HG03439 (cell line): ENCODE results near the gene MVK.
"Not testable (repeated sequence)": the region's sequence is repeated elsewhere in the genome, so short reads cannot be mapped to it uniquely, and the experiment has no call there.

Source experiments
- ATAC-seq: cut with Tn5 transposase; IDR thresholded peaks from one replicate; pipeline ENCODE4 v1.9.1; 2021; ENCODE audit warnings: mild to moderate bottlenecking, moderate library complexity; ENCODE audit not compliant: unreplicated experiment

Gene MVK

DNA sequence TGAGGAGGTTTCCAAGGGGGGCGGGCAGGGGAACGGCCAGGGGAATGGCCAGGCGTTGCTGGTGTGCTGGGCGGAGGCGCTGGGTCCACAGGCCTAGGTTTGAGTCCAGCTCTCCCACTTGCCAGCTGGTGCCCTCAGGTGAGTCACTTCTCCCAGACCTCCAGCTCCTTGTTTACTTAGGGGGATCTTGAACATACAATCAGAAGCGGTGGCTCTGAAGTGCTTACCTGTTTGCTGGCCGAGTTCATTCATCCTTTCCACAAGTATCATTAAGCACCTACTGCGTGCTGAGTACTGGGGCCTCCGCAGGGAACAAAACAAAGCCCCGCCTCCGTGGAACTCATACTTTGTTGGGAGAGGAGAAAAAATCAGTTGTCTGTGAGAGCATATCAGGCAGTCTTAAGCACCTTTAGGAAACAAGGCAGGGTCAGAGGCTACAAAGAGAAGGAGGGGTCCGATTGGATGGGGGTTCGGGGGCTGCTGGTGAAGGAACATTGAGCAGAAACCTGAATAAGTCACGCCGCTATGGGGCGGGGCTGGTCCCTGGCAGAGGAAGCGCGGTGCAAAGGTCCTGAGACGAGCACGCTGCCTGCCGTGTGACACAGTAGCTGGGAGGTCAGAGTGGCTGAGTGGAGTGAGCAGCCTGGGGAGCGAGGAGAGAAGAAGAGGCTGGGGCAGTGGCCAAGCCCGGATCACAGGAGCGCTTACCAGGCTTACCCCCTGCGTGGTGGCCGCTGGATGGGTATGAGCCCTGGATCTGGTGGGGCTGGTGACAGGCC lies 15.1 kb downstream of the MVK start:
- no peak for ATAC-seq

DNA sequence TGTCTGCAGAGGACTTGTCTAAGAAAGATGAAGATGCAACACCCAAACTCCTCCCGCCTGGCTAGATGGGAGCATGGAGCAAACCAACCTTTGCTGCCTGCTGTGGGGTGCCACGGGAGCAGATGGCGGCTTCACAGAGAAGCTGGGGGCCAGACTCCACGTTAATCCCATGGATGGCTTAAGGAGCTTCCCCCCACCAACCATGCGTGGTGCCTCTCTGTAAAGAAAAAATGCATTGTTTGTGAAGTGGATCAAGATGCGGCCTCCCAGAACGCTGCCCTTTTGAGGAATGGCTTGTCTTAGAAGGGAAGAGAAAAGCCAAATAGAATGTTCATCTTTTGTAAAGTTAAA lies 15.6 kb downstream of the MVK start:
- no peak for ATAC-seq

DNA sequence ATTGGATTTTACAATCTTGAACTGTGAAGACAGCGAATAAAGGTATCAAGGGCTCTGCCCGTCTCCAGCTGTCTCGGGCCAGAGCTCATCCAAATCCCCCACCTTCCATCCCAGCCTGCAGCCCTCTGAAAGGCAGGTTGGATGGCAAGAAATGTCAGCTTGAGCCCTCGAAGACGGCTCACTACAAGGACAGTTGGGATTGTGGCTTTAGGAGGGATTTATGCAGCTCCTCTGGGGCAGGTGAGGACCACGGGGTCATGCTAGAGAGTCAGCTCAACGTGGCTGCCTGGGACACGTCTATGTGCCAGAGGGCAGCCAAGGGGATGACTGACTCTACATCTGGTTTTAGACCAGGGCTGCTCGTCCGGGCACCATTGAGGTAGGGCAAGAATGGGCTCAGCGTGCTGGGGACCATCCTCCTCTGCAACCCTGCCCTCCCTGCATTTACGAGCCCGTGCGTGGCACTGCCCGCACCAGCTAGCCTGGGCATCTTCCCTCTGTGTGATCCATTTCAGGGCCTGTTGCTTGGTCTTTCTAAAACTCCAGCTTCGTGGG lies 16.2 kb downstream of the MVK start:
- ATAC-seq, result no peak

DNA sequence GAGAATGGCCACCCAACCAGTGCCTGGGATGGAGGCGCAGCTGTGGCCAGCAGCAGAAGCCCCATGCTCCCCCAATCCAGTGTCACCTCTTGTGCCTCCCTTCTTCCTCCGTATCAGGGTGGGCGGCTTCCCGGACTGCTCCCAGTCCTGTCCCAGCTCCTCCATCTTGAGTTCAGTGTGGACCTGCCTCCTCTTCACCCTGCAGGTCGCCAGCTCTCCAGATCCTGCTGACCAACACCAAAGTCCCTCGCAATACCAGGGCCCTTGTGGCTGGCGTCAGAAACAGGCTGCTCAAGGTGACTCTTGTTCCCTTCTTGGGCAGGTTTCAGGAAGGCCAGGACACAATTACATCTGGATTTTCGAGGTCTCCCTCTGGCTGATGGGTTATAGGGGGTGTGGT lies 17.0 kb downstream of the MVK start:
- no peak for ATAC-seq

DNA sequence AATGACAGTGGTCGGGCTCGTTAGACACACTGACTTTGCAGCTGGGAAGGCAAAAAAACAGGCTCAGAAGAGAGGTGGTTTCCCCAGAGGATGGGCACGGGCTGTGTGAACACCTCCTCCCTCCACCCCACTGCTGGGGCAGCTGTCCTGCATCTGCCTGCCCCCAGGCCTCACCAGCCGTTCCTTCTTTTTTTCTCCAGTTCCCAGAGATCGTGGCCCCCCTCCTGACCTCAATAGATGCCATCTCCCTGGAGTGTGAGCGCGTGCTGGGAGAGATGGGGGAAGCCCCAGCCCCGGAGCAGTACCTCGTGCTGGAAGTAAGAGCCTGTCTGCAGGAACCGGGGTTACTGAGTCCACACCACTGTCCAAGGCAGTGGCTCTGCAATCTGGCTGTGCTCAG lies 17.4 kb downstream of the MVK start:
- no peak for ATAC-seq

DNA sequence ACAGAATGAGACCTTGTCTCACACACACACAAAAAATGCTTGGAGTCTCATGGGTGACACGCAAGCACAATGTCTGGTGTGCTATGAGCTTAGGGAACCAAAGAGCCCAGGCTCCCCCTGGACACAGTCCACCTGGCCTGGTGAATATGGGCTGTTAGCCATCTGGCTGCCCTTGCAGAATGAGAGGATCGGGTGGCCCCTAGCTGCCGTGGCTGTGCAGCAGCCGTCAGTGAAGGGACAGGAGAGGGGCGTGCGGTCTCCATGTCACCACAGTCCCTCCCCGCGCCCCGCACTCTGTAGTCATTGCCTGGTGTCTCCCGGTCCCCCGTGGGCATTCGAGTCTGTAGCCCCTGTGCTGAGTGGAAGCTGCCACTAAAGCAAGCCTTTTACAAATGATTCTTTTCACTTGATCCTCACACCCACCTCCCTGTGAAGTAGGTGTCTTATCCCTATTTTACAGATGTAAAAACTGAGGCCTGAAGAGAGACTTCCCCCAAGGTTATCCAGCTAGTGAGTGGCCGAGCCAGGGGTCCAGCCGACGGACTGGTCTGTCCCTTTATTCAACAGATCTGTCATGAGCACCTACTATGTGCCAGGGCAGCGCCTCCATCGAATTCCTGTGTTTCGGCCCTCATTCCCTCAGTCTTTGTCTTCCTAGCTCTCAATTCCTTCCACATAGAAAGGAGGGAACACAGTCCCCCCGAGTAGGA lies 18.8 kb downstream of the MVK start:
- ATAC-seq, result no peak

DNA sequence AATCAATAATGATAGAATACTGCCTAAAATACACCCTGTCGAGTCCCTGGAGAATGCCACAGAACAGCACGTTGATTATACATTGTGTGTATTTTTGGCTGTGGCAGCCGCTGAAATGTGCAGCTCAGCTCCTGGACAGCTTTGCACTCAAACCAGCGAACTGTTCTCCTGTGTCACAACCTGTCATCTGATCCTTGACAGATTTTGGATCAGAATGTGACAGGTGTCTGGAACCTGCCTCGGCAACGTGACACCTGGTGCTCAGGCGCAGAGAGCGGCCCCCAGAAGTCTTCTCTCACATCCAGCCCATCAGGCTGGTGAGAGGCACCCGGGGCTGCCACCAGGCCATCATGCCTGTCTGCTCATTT lies 19.3 kb downstream of the MVK start:
- no peak for ATAC-seq

DNA sequence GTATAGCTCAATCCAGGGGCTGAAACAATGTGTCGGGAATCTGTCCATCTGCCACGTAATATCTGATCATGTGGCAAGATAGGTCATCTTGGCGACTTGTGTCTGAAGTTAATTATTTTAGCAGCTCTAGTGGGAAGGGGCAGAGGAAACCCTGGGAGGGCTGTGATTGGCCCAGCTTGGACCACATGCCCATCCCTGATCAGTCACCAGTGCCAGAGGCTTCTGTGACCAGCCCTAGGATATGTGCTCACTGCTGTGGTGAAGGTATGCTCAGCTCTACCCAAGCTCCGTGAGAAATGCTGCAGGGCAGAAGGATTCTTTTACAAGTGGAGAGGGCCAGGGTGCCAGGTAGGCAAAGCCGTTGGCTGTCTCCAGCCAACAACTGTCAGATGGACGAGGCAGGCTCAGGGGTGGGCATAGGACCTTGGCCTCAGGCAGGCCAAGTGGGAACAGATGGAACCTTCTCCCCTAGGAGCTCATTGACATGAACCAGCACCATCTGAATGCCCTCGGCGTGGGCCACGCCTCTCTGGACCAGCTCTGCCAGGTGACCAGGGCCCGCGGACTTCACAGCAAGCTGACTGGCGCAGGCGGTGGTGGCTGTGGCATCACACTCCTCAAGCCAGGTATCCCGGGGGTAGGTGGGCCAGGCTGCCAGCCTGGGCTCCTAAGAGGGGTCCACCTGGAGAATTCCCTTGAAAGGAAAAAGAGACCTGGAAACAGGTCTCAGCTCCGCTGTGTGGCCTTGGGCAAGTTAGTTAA lies 21.1 kb downstream of the MVK start:
- no peak for ATAC-seq

DNA sequence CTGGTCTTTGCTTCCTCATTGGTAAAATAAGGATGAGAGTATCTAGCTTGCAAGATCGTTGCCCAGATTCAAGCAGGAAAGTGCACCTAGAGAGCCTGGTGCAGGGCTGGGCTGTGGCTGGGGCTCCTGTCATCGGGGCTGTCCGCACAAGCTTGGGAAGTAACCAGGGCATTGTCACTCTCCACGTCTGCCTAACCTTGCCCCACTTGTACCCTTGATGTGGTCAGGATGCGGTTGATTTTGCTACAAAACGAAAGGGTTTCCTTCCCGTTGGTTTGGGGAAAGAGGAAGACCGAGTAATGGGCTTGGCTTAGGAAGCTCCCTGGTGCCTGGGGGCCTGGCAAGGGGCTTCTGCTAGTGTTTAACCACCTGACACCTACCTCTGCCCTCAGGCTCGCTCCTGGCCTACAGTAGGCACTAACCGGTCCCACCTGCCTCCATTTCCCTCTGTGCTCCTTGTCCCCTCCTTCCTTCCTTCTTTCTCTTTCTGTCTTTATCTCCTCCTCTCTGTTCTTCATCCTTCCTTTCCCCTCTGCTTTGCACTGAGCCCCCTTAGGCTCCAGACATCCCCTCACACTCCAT lies 21.8 kb downstream of the MVK start:
- no peak for ATAC-seq

DNA sequence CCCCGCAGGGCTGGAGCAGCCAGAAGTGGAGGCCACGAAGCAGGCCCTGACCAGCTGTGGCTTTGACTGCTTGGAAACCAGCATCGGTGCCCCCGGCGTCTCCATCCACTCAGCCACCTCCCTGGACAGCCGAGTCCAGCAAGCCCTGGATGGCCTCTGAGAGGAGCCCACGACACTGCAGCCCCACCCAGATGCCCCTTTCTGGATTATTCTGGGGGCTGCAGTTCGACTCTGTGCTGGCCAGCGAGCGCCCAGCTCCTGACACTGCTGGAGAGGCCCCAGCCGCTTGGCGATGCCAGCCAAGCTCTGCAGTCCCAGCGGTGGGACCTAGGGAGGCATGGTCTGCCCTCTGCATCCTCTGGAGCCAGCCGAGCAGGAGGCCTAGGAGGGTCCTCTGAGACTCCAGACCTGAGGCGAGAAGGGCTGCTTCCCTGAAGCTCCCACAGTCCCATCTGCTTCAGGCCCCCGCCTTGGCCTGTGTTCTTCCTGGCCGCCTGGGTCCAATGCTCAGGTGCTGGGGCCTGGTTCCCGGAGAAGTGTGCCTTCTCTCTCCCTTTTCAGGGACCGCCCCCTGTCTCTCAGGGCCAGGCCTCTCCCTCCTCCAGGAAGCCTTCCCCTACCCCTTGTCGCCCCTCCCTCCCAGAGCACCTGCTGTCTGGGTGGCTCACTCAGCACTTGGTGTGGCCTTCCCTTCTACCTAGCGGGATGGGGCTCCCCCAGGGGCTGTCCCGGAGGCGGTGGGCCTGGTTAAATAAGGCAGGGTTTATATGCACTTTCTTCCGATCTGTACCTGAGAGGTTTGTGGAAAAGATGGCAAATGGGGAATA lies 23.0 kb downstream of the MVK start:
- no peak for ATAC-seq

DNA sequence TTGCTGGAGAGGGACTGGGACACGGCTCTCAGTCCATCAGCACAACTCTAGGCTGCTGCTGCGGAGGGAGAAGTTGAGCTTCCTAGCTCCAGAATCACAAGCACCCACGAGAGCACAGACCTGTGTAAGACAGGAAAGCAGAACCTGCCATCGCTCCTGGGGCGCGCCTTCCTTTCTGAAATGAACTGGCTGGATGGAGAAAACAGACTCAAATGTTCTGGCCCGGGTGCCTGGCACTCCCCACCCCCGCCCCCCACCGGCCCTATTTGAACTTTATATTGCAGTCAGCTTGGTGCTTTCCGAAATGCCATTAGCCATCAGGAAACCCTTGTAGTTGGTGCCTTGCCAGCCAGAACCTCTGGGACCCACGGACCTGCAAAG lies 23.8 kb downstream of the MVK start:
- ATAC-seq, result no peak

DNA sequence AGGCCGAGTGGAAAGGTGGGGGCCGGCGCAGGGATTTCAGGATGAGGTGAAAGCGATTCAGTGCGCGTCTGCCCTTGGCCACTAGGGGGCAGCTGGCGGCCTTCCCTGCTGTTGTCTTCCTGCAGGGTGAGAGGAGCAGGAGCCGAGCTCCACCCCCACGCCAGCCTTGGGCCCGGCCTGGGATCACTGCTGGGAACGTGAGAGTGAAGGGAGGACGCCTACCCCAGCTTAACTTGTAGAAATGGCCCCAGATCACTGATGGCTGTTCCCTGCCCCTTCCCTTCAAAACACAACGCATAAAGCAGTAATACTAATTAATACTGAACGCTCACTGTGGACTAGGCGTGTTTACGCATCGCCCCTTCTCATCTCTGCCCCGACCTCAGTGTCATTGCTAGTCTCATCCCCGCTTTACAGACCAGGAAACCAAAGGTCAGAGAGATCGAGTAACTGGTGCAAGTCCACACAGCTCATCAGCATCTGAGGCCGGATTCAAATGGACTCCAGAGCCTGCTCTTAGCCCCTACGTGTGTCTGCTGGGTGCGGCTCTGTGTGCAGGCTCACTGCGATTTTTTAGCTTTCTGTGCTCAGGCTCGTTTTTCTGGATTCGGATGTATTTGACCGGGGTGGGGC lies 24.3 kb downstream of the MVK start:
- no peak for ATAC-seq

DNA sequence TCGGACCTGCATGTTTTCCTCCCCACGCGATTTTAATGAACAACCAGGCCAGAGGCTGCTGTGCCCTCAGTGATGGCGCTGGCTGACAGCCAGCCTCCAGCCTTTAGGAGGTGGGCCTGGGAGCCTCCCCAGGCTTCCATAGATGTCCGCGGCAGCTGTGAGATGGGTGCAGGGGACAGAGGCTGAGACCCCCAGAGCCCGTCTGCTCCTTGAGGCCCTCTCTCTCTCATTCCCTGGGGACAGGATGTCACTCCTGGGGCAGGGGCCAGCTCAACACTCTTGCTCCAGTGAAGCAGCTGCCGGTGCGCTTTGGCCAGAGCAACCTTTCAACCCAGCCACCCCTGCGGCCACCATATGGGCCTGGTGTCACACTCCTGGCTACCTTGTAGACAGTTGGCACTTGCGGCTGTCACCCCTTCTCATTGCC lies 24.8 kb downstream of the MVK start:
- no peak for ATAC-seq

DNA sequence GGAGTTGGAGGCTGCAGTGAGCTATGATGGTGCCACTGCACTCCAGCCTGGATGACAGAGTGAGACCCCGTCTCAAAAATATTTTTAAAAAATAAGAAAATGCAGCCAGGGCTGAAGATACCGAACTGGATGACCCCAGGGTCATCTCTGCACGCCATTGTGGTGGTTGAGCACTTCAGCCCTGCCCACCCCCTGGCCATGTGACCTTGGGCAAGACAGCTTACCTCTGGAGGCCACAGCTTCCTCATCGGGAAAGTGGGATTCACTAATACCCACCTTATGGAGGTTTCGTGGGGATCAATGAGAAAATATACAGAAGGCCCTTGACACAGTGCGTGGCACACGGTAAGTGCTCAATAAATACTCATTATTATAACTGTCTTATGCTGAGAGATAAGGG lies 25.5 kb downstream of the MVK start:
- ATAC-seq, result no peak

DNA sequence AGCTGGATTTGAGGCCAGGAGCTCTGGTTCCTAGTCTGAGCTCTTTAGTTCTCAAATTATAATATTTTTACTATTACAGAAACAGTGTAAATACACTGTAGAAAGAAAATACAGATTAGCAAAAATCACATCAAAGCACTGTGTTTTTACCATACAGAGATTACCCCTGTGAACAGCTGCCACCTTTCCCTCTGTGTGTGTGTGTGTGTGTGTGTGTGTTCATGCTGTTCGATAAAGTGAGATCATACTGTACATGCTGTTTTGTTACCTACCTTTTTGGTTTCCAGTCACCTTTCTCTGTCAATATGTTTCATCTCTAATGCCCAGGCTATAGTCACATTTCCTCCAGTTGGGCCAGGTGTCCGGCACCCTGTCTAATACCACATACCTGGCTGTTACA lies 26.9 kb downstream of the MVK start:
- no peak for ATAC-seq

DNA sequence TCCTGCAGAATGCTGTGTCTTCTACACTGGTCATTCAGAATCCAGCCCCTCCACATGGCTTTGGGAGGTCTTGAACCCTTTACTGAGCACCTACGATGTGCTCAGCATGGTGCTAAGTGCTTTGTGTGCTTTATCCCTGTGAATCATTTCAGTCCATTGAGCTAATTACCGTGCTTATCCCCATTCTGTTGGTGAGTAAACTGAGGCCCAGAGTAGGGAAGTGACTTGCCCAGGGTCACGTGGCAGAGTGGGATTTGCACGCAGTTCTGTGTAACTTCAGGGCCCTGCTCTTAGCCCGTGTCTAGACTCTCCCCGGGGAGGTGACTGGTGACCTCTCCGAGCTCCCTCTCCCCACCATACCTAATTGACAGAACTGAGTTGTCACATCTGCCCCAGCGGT lies 27.4 kb downstream of the MVK start:
- no peak for ATAC-seq

DNA sequence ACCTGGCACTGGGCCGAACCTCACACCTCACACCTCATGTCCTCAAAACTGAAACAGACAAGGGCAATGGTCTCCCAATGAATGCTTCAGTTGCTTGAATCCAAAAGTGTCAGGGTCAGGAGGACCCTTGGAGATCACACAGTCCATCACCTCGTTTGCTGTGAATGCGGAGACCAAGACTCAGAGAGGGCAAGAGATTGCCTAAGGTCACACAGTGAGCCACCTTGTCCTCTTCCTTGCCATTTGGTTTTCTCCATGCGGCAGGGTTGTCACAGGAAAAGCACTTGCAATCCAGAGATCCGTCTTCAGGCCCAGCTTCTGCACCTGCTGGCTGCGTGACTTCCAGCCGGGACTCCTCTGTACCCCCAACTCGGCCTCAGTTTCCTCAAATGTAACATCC lies 28.0 kb downstream of the MVK start:
- no peak for ATAC-seq

DNA sequence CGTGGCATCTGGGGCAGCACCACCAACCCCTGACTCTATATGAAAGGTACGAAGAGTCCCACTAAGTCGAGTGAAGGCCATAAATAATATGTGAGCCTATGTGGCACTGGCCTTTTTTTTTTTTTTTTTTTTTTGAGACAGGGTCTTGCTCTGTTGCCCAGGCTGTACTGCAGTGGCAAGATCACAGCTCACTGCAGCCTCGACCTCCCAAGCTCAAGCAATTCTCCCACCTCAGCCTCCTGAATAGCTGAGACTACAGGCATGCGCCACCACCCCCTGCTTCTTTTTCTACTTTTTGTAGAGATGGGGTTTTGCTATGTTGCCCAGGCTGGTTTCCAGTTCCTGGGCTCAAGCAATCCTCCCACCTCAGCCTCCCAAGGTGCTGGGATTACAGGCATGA lies 28.5 kb downstream of the MVK start:
- not testable (repeated sequence) for ATAC-seq

DNA sequence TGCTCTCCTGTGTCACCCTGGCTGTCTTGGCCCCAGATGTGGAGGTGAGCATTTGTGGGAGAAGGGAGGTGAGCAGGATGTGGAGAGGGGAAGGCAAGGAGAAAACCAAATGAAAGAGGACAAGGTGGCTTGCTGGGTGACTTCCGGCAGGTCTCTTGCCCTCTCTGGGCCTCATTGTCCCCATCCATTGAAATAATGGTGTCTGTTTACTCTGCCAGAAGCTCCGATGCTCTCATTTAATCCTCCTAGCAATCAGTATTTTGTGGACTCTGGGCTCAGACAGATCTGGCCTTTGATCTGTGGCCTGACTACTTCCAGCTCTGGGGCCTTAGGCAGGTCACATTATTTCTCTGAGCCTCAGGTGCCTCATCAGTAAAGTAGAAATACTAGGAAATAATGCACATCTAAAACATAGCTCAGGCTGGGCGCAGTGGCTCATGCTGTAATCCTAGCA lies 30.6 kb downstream of the MVK start:
- no peak for ATAC-seq

DNA sequence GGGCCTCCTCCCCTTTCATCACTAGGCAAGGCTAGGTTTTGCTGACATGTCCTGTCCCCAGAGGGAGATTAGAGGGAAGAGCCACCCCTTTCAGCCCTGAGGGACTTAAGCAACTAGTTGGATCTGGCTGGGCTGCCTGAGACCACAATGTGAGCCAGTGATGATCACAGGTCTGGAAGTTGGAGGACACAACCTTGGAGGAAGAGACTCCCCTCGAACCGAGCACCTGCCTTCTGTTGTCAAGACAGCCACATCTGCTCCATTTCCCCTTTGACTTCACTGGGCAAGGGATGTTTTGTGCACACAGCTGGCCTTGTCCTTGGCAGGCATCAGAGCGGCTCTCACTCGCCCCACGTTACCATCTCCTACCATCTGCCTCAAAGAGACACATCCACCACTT lies 31.4 kb downstream of the MVK start:
- no peak for ATAC-seq
